ENCODE measurements around the gene YARS2. TPM values are rescaled to one million over a fixed set of nuclear protein-coding genes. Genes with fewer than 3 reads are reported as not detected.

Gene YARS2
- total and polyA plus RNA-seq, 9 of the 15 experiments (the other 6 are each of a cell fraction or from before 2014, with no cell fraction given), result 15.2 to 40.9 (median 28.7) TPM

- no peak; the same call in 1 of the 2 replicates for TF ChIP-seq MGA (IDR thresholded peaks at IDR 0.05)
- no peak for TF ChIP-seq PREB (CRISPR knock-in tag; IDR thresholded peaks at IDR 0.05)
- no peak for TF ChIP-seq ZNF174 (CRISPR knock-in tag; IDR thresholded peaks at IDR 0.05)
- no peak for TF ChIP-seq FOXJ2 (tag; IDR thresholded peaks at IDR 0.05)
- TF ChIP-seq ZBTB12 (CRISPR knock-in tag; IDR thresholded peaks at IDR 0.05), result no peak
- no peak for TF ChIP-seq ZNF79 (CRISPR knock-in tag; IDR thresholded peaks at IDR 0.05; ENCODE audit: low read depth)
- TF ChIP-seq ZNF280A (IDR thresholded peaks at IDR 0.05; ENCODE audit: low read depth, partially characterized antibody), result no peak
- no peak for TF ChIP-seq MTA2 (IDR thresholded peaks at IDR 0.05; ENCODE audit: low read depth)
- no peak for TF ChIP-seq KLF6 (CRISPR knock-in tag; IDR thresholded peaks at IDR 0.05; ENCODE audit: borderline replicate concordance)
- peak; percentile 4 for TF ChIP-seq C11orf30 (IDR thresholded peaks at IDR 0.05; ENCODE audit: low read depth)
Measured at GRCh38 chr12:32755654-32756475, at the start of gene YARS2 (continued).

Measured in K562 (cell line).